Keratinocyte (primary cell): Measurements from ENCODE around the gene D2HGDH.

Experiments
- EZH2 ChIP-seq: IDR thresholded peaks from one replicate; pipeline ENCODE4 v1.6.1; 2012; ENCODE audit warnings: inconsistent platforms, mild to moderate bottlenecking, low read length, moderate library complexity
- TF ChIP-seq, protein P1 (sequence below), 3 experiments: IDR thresholded peaks in 1 of 3; conservative IDR thresholded peaks in 1 of 3; optimal IDR thresholded peaks in 1 of 3; 2 replicates in 2 of 3; 3 replicates in 1 of 3; pipeline versions ENCODE3 to v1.5.1; 2011; ENCODE audit warnings: low read length in 3 of 3, mild to moderate bottlenecking in 3 of 3, moderate library complexity in 2 of 3, control low read depth in 1 of 3, inconsistent platforms in 1 of 3; ENCODE audit not compliant: insufficient read depth in 2 of 3; ENCODE audit errors: extremely low read depth in 1 of 3

DNA sequence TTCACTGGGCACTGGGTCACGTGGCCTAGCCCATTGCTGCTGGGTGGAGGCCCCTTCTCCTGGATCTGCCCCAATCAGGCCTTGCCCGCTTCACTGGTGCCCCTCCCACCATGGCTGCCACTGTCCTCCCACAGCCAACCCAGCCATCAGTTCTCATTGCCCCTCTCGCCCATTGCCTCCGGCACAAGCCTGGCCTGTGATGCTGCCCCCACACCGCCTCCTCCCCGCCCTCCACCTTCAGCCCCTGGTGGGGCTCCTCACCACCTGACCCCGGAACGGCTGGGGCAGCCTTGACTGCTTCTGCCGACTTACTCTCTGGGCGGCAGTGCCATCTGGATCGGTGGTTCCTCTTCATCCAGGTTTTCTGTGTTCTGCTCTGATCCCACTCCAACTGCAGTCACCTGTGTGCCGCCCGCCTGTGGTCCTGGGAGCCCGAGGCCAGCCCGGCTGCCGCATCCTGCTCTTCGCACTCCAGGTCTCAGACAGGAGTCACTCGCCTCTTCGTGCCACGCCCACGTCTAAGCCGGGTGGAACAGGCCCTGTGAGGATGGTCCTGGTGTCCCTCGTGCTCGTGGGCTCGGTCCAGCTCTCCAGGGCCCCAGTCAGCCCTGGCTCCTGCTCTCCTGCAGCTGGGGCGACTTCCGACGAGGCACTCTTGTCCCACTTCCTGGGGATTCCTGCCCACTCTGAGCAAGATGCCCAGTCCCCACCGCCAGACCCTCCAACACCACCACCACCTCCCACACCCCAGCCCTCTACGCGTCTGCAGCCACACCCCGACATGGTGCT is 14.2 kb downstream of the D2HGDH start:
- TF ChIP-seq, protein P1, sequence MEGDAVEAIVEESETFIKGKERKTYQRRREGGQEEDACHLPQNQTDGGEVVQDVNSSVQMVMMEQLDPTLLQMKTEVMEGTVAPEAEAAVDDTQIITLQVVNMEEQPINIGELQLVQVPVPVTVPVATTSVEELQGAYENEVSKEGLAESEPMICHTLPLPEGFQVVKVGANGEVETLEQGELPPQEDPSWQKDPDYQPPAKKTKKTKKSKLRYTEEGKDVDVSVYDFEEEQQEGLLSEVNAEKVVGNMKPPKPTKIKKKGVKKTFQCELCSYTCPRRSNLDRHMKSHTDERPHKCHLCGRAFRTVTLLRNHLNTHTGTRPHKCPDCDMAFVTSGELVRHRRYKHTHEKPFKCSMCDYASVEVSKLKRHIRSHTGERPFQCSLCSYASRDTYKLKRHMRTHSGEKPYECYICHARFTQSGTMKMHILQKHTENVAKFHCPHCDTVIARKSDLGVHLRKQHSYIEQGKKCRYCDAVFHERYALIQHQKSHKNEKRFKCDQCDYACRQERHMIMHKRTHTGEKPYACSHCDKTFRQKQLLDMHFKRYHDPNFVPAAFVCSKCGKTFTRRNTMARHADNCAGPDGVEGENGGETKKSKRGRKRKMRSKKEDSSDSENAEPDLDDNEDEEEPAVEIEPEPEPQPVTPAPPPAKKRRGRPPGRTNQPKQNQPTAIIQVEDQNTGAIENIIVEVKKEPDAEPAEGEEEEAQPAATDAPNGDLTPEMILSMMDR (optimal IDR thresholded peaks at IDR 0.05 in 1 of 3, IDR thresholded peaks at IDR 0.05 in 1 of 3, conservative IDR thresholded peaks at IDR 0.05 in 1 of 3; ENCODE audit: extremely low read depth in 1 of 3, insufficient read depth in 2 of 3, low read length in 3 of 3) = no peak
- TF ChIP-seq EZH2 = no peak
